Stimulated activated CD4-positive, alpha-beta T cell treated with anti-CD3 and anti-CD28 coated beads, Interleukin-4, amount 100 ng/mL, for 48 hours (primary cell): Measurements from ENCODE around the gene HOXB5.

Experiments used
- DNase-seq, 2 donors: peaks; one replicate each; pipeline ENCODE4 v3.0.0-alpha.2; 2020; ENCODE audit warnings: low read depth in 2 of 2

HOXB5 gene

DNA sequence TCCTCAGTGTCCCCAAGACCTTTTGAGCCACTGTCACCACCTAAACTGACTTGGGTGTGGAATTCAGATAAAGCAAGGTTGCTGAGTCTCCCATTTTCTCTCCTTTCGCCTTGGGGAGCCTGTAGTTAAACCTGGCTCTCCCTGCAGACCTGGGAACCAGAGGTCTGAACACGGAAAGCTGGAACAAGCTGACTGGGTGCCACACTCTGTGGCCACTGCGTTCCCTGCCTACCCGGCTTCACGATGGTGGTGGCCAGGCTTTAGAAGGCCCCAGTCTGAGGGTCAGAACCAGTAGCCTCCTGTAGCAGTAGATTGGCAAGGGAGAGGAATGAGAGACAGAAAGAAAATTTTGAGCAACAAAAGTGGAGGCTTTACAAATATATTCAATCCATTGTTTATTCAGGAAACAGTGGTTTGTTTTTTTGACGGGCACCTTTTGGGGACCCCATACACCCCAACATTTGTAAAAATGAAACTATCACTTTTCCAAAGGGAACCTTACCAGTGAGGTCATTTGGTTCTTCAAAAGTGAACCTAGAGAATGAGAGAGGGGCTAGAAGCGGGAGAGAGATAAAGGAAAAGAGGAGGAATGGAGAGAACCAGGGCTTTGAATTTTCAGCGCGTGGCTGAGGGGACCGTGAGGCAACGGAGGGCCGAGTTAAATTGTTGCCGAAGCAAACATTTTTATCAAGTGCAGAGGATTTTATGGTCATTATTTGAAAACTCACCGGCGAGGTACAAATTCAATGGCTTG lies 23.3 kb upstream of the HOXB5 start:
- DNase-seq, result no peak

GRCh38 chr17:48615963-48616716 lies 22.6 kb upstream of the HOXB5 start:
- no peak for DNase-seq

GRCh38 chr17:48615047-48615962 lies 21.7 kb upstream of the HOXB5 start, which contains the start of gene HOXB8:
TSS of gene HOXB8 (minus strand) at chr17:48615292. CDS start at chr17:48614704, 588 bp downstream.
- no peak for DNase-seq

DNA sequence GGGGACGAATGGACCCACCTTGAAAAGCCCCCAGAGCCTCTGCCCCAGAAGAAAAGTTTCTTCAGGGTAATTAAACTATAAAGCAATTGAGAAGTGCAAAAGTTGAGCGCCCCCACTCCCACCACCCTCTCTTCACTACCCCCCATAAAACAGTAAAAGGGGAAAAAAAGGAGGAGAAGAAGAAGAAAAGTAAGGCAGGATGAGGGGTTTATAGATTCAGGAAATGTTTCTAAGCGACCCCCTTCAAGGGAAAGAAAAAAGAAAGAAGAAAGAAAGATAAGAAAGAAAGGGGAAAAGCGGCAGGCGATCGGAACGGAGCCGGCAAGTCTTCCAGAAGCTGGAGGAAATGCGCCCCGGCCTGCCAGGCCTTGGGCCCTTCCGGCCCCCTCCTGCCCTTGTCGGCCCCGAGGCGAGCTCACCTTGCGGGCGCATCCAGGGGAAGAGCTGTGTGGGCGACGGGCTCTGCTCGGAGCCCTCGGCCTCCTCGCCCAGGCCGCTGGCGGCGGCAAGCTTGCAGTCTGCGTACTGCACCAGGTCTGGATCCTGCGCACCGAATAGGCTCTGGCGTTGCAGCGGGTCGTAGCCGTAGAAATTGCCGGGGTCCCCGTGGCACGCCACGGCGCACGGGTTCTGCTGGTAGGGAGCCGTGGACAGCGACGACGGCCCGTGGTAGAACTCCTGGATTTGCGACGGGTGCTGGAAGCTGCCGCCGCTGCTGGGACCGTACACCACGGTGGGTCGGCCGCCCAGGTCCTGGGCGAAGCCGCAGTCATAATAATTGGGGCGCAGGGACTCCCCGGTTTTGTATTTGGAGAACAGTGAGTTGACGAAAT lies 20.5 kb upstream of the HOXB5 start:
- DNase-seq, result no peak

GRCh38 chr17:48612854-48613691 lies 19.5 kb upstream of the HOXB5 start:
- DNase-seq, result no peak

DNA sequence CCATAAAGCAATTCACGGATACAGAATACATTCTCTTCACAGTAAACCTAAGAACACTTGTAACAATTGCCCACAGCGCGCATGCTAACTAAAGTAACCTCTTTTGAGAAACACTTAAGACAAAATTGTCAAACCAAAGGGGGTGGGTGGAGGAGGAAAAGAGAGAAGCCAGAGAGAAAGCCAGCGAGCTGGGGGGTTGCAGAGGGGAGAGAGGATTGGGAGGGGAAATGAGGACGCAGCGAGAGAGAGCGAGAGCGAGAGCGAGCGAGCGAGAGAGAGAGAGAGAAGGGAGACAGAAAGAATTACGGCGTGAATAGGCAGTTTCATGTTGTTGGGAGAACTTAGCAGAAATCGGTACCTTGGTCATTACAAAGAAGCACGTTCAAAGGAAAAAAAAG lies 18.9 kb upstream of the HOXB5 start:
- DNase-seq, result no peak

DNA sequence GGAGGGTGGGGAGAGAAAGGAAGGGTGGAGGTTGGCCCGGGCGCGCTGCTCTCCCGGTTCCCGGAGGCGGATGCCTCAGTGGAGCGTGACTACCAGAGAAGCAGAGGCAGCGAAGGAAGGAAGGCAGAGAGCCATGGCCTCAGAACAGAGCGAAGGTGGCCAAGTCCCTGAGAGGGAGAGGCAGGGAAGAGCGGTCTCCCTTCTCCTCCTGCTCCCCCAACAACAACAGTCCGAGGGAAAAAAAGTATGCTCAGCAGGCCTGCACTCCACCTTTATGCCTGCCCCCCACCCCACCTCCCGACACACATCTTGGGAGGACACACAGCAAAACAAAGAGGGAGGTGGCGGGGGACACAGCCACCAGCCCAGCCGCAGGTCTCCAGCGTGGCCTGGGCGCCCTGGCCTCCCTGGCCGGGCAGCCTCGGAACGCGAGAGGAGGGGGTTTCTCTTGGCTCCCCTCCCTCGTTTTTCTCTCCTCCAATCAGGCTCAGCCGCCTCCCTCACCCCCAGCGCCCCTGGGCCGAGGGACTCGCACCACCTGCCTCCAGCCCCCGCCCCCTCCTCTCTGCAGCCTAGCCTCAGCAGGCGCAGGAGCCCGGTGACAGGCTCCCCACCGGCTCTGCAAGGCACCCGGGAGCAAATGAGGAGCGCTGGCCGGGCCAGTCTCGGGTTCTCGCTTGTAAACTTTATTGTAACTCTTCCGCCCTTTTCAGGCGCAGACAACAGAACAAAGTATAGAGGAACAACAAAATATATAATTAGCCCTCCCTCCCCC lies 18.3 kb upstream of the HOXB5 start:
- DNase-seq, result no peak

- DNase-seq, result no peak
These were observed 17.6 kb upstream of the HOXB5 start for GRCh38 chr17:48611213-48611612.

DNA sequence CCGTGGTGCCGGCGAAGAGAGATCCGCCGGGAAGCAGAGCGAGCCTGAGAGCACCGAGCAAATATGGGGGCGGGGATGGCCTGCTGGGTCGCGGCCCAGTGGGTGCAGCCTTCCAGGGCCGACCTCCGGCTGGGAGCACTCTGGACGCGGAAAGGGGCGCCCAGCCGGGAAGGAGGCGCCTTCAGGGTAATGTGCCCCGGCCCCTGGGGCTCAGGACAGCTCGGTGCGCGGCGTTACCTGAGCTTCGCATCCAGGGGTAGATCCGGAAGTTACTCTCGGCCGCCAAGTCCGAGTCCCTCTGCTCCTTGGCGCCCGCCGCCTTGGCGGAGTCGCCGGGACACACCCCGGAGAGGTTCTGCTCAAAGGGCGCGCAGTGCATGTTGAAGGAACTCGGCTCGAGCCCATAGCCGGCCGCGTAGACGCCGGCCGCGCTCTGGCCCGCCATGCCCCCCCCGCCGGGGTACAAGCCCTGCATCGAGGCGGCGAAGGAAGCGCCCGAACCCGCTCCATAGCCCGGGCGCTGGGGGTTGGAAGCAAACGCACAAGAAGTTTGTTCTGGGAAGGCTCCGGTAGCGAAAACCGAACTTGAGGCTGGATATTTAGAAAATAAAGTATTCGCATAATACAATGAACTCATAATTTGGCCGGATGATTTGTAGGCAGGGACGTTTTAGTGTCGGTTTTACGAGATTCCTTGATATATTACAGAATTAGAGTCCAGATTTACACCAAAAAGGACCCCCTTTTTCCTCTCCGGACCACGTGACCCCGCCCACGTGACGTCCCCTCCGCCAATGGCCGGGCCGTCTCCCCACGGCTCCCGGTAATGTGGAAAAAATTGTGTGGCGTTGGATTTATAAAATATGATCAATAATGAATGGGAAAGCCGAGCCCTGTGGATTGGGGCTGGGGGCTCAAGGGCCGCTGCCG lies 17.0 kb upstream of the HOXB5 start, which contains the start of gene HOXB7:
Gene HOXB7, minus strand, starts transcription at position 736 of the 930 bp plus-strand sequence. Its CDS starts 99 bp downstream, at position 637.
- peak; percentile 67 to 72 for DNase-seq

DNA sequence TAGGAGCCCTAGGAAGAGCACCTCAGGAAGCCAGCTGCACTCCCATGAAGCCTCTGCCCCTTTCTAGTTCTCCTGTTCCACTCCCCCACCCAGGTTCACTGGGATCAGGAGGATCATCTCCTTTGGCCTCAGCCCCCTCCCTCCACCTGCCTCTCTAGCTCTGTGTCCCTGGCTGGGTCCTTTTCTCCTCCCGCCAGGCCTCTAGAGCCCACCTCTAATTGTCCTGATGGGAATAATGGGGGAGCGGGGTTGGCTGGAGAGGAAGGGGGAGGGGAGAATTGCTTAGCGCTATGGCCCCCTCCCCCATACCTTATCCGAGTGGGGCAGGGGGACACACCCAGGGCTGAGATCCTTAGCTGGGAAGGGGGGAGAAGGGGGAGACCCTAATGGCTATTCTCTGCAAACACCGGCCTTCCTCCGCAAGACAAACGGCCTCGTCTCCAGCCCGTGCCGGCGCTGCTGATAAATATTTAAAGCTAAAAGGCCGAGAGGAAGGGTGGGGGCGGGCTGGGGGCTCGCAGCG lies 16.2 kb upstream of the HOXB5 start:
- no peak for DNase-seq

DNA sequence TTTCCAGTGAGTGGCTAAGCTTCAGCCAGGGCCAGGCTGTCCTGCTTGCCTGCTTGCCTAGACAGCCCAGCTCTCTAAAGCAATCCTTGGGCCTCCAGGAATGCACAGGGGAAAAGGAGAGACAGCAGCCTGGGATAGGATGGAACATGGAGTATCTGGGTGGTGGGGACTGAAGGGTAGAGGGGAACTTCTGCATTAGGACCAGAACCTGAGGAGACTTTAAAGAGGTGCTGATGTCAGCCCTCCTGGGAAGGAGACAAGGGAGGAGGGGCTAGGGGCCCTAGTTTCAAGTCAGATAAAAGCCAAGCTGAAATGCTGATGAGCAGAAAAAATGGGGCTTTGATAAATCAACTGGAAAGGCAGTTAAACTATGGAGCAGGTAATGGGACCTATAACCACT lies 15.5 kb upstream of the HOXB5 start:
- no peak for DNase-seq

GRCh38 chr17:48608494-48608834 lies 14.9 kb upstream of the HOXB5 start:
- DNase-seq, result no peak

GRCh38 chr17:48606892-48607614 lies 13.5 kb upstream of the HOXB5 start:
- no peak for DNase-seq

GRCh38 chr17:48605991-48606891 lies 12.7 kb upstream of the HOXB5 start:
- DNase-seq, result no peak

- DNase-seq, result no peak
These were observed 11.9 kb upstream of the HOXB5 start for GRCh38 chr17:48605409-48605919.

DNA sequence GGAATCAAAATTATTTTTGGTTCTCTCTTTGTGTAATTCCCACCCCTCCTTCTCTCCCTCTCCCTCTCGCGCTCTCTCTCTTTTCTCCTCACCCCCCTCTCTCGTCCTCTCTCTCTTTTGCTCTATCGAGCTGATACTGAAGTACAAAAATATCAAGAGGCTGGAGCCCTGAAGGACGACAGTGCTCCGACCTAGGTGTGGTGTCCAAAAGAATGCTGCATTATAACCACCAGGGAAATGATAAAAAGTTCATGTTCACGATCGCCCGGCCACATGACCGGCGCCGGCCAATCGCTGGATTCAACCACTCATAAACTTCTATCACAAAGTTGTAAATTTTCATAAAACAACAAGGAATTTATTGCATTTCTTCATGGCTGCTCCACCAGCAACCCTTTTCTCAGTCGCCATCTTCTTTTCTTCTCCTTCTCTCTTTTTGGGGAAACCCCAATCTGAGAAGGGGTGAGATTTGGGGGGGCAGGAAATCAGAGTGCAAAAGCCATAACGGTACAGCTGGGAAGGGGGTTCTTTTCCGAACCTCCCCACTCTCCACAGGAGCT lies 11.3 kb upstream of the HOXB5 start, which contains the start of gene HOXB6:
Gene HOXB6, minus strand, starts transcription at position 217 of the 560 bp plus-strand sequence. CDS start 6,836 bp downstream, outside the sequence.
- DNase-seq, result no peak
